Central memory CD8-positive, alpha-beta T cell (primary cell): Measurements from ENCODE around the gene KDR.

Source experiments
- ATAC-seq: fragments of 150-1000 bp; cut with Tn5 transposase; replicated peaks from 2 replicates; pipeline ENCODE4 v1.10.0; 2022; ENCODE audit warnings: mild to moderate bottlenecking, moderate FRiP score, moderate number of reproducible peaks; ENCODE audit not compliant: poor library complexity, severe bottlenecking; ENCODE audit errors: extremely low read depth
- DNase-seq, 2 donors: peaks; one replicate each; pipeline ENCODE4 v3.0.0; 2021; ENCODE audit warnings: low spot score in 2 of 2
- H3K27ac Mint-ChIP-seq: one replicate; pipeline ENCODE4 v1.8.0; 2022; ENCODE audit warnings: low read depth, mild to moderate bottlenecking, moderate library complexity, mixed read lengths
- H3K27me3 Mint-ChIP-seq: one replicate; pipeline ENCODE4 v1.8.0; 2022; ENCODE audit warnings: mixed read lengths
- H3K36me3 Mint-ChIP-seq: one replicate; pipeline ENCODE4 v1.8.0; 2022; ENCODE audit warnings: mild to moderate bottlenecking, moderate library complexity, mixed read lengths; ENCODE audit not compliant: insufficient read depth
- H3K4me1 Mint-ChIP-seq: one replicate; pipeline ENCODE4 v1.8.0; 2022; ENCODE audit warnings: mixed read lengths
- H3K4me3 Mint-ChIP-seq: one replicate; pipeline ENCODE4 v1.8.0; 2022; ENCODE audit warnings: mild to moderate bottlenecking, moderate library complexity, mixed read lengths
- H3K9me3 Mint-ChIP-seq: one replicate; pipeline ENCODE4 v1.8.0; 2022; ENCODE audit warnings: mixed read lengths

KDR gene

DNA sequence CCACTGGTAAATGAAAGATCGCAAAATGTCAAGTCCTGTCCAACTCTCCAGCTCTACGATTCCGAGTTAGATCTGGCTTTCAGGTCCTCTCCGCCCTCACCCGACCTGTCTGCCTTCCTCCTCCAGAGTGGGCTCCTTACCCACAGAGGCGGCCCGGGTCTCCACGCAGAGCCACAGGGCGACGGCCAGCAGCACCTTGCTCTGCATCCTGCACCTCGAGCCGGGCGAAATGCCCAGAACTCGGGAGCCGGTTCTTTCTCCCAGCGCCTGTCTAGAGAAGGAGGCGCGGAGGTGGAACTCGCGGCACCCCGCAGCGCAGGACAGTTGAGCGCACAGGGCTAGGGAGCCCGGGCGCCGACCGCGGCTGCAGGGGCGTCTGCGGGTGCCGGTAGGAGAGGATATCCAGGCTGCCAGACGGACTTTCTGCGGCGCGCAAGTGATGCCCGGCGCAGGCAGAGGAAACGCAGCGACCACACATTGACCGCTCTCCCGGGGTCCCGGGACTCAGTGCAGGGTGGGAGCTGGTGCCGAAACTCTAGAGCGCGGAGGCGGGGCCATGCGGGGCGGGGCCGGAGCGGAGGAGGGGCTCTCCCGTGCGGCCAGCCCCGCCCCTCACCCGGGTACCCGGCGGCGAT is at the start of gene KDR:
Gene KDR (minus strand): TSS at position 509 of the 635 bp plus-strand sequence. CDS start 302 bp downstream, at position 207.
- Mint-ChIP-seq H3K4me1 (no peaks in the 10 kb centered on the region), H3K4me3 (no peak within 1 kb of the TSS), H3K36me3 (no peaks in the 10 kb centered on the region), H3K27ac (no peak within 1 kb of the TSS), H3K27me3 (peaks cover 35% of the 10 kb centered on the region), H3K9me3 (no peaks in the 10 kb centered on the region)
- DNase-seq (no peak), ATAC-seq (no peak)

- H3K27ac Mint-ChIP-seq = no peak overlapping the region
- ATAC-seq (no peak), DNase-seq (no peak)
- H3K27me3 Mint-ChIP-seq = no peaks in the 10 kb centered on the region
- H3K4me3 Mint-ChIP-seq = no peak overlapping the region
- no peaks in the 10 kb centered on the region for H3K36me3 Mint-ChIP-seq
- H3K9me3 Mint-ChIP-seq = no peaks in the 10 kb centered on the region
- peaks cover 4% of the 10 kb centered on the region for H3K4me1 Mint-ChIP-seq
These were observed 48.2 kb upstream of the KDR start for GRCh38 chr4:55173580-55173979.

- Mint-ChIP-seq H3K9me3 (no peaks in the 10 kb centered on the region), H3K36me3 (no peaks in the 10 kb centered on the region), H3K4me3 (no peak overlapping the region), H3K4me1 (peaks cover 4% of the 10 kb centered on the region), H3K27me3 (no peaks in the 10 kb centered on the region), H3K27ac (no peak overlapping the region)
- ATAC-seq (no peak), DNase-seq (no peak)
These were observed 47.4 kb upstream of the KDR start for GRCh38 chr4:55172694-55173287.

- Mint-ChIP-seq H3K4me3 (no peak overlapping the region), H3K27ac (no peak overlapping the region), H3K36me3 (no peaks in the 10 kb centered on the region), H3K4me1 (no peaks in the 10 kb centered on the region), H3K27me3 (no peaks in the 10 kb centered on the region), H3K9me3 (no peaks in the 10 kb centered on the region)
- ATAC-seq (no peak), DNase-seq (no peak)
These were observed 45.1 kb upstream of the KDR start for GRCh38 chr4:55170462-55170861.

GRCh38 chr4:55169352-55169961 is 44.1 kb upstream of the KDR start:
- no peak overlapping the region for H3K4me3 Mint-ChIP-seq
- no peak overlapping the region for H3K27ac Mint-ChIP-seq
- DNase-seq = no peak
- H3K27me3 Mint-ChIP-seq = no peaks in the 10 kb centered on the region
- H3K4me1 Mint-ChIP-seq = no peaks in the 10 kb centered on the region
- H3K9me3 Mint-ChIP-seq = no peaks in the 10 kb centered on the region
- no peaks in the 10 kb centered on the region for H3K36me3 Mint-ChIP-seq
- no peak for ATAC-seq

- Mint-ChIP-seq H3K4me1 (no peaks in the 10 kb centered on the region), H3K27me3 (peaks cover 31% of the 10 kb centered on the region), H3K36me3 (no peaks in the 10 kb centered on the region), H3K27ac (no peak overlapping the region), H3K4me3 (no peak overlapping the region), H3K9me3 (no peaks in the 10 kb centered on the region)
- ATAC-seq (no peak), DNase-seq (no peak)
These were observed 37.0 kb upstream of the KDR start for GRCh38 chr4:55162396-55162795.

DNA sequence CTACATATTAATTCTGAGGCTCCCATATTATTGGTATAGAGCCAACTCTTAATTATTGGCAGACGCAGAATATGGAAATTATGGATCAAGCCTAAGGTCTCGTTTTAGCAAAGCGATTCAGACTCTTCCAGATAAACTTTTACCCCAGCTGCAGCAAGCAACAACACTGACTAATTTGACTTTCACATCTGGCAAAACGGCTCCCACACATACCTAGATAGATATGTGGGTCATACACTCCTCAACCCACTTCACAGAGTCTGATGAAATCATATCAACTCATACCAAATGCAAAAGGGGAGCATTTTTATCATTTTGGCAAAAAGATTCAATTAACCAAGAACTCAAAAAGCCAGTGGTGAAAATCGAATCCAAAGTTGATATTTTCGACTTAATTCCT is 36.3 kb upstream of the KDR start:
- DNase-seq = no peak
- no peak for ATAC-seq
- Mint-ChIP-seq H3K36me3 (no peaks in the 10 kb centered on the region), H3K27ac (no peak overlapping the region), H3K9me3 (no peaks in the 10 kb centered on the region), H3K4me3 (no peak overlapping the region), H3K27me3 (peaks cover 37% of the 10 kb centered on the region), H3K4me1 (no peaks in the 10 kb centered on the region)

GRCh38 chr4:55159851-55160250 is 34.5 kb upstream of the KDR start:
- H3K4me1 Mint-ChIP-seq = no peaks in the 10 kb centered on the region
- no peak overlapping the region for H3K4me3 Mint-ChIP-seq
- H3K36me3 Mint-ChIP-seq = no peaks in the 10 kb centered on the region
- no peaks in the 10 kb centered on the region for H3K9me3 Mint-ChIP-seq
- no peak overlapping the region for H3K27ac Mint-ChIP-seq
- H3K27me3 Mint-ChIP-seq = peaks cover 37% of the 10 kb centered on the region
- no peak for DNase-seq
- no peak for ATAC-seq

GRCh38 chr4:55158957-55159356 is 33.6 kb upstream of the KDR start:
- Mint-ChIP-seq H3K36me3 (no peaks in the 10 kb centered on the region), H3K27ac (no peak overlapping the region), H3K4me1 (no peaks in the 10 kb centered on the region), H3K4me3 (no peak overlapping the region), H3K9me3 (no peaks in the 10 kb centered on the region), H3K27me3 (peaks cover 37% of the 10 kb centered on the region)
- no peak for ATAC-seq
- no peak for DNase-seq

DNA sequence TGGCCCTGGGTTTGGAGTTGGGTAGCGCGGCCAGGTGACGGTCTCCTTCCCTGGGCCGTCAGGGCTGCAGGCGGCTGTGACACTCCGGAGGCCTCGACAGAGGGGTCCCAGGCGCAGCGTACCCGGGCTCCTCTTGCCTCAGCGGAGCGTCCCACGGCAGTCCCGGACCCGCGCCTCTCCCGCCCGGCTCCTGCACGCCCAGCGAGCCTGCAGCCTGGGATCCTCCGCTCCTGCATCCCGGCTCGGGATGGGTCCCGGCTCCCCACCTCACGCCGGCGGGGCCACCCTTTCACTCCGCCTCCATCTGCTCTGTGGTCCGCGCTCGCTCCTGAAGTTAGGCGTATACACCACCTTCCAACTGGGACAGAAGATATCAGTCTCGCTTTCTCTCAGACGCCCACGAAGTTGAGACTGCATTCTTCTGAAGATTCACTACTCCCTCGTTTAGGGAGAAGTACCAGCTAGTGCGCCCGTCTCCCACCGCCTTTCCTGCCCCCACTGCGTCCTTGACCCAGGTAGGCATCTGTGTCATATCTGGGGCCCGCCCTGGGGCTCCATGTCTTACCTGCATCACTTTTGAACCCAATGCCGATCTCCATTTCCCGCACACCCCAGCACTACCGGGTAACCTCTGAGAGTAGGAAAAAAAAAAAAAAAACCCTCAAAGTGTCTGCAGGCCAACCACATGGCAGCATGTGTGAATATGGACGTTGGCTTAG is 32.3 kb upstream of the KDR start:
- Mint-ChIP-seq H3K9me3 (no peaks in the 10 kb centered on the region), H3K4me1 (no peaks in the 10 kb centered on the region), H3K4me3 (no peak overlapping the region), H3K27ac (no peak overlapping the region), H3K36me3 (no peaks in the 10 kb centered on the region), H3K27me3 (peaks cover 37% of the 10 kb centered on the region)
- no peak for ATAC-seq
- no peak for DNase-seq

- DNase-seq (no peak), ATAC-seq (no peak)
- Mint-ChIP-seq H3K9me3 (peaks cover 4% of the 10 kb centered on the region), H3K36me3 (no peaks in the 10 kb centered on the region), H3K4me1 (no peaks in the 10 kb centered on the region), H3K27ac (no peak overlapping the region), H3K4me3 (no peak overlapping the region), H3K27me3 (peaks cover 25% of the 10 kb centered on the region)
These were observed 29.5 kb upstream of the KDR start for GRCh38 chr4:55154933-55155332.

GRCh38 chr4:55154290-55154880 is 29.0 kb upstream of the KDR start:
- DNase-seq (no peak), ATAC-seq (no peak)
- H3K4me1 Mint-ChIP-seq = no peaks in the 10 kb centered on the region
- peaks cover 4% of the 10 kb centered on the region for H3K9me3 Mint-ChIP-seq
- H3K27me3 Mint-ChIP-seq = peaks cover 20% of the 10 kb centered on the region
- H3K4me3 Mint-ChIP-seq = no peak overlapping the region
- H3K27ac Mint-ChIP-seq = no peak overlapping the region
- H3K36me3 Mint-ChIP-seq = no peaks in the 10 kb centered on the region
